GM12891 (cell line): ENCODE results near the gene CNPY1.

Experiments used
- PAX5 ChIP-seq: IDR thresholded peaks from 2 replicates; pipeline ENCODE4 v1.6.1; 2011; ENCODE audit warnings: low read length, moderate library complexity, mild to moderate bottlenecking; ENCODE audit not compliant: insufficient read depth, severe bottlenecking
- POLR2A ChIP-seq: IDR thresholded peaks from 2 replicates; pipeline ENCODE4 v1.6.1; 2011; ENCODE audit warnings: low read depth, low read length, control low read depth
- POLR2AphosphoS5 ChIP-seq: IDR thresholded peaks from 2 replicates; pipeline ENCODE4 v1.6.1; 2011; ENCODE audit warnings: low read depth, low read length, control low read depth
- POU2F2 ChIP-seq: IDR thresholded peaks from 2 replicates; pipeline ENCODE4 v1.6.1; 2011; ENCODE audit warnings: low read depth, mild to moderate bottlenecking, control low read depth, low read length, moderate library complexity
- SPI1 ChIP-seq: IDR thresholded peaks from 2 replicates; pipeline ENCODE4 v1.6.1; 2011; ENCODE audit warnings: low read depth, low read length, control low read depth
- TAF1 ChIP-seq: IDR thresholded peaks from 2 replicates; pipeline ENCODE4 v1.6.1; 2011; ENCODE audit warnings: low read depth, low read length, control low read depth

- TF ChIP-seq POLR2AphosphoS5: no peak
- no peak for TF ChIP-seq SPI1
- no peak for TF ChIP-seq POLR2A
- no peak for TF ChIP-seq TAF1
- TF ChIP-seq POU2F2: no peak
- TF ChIP-seq PAX5: no peak
Observed at GRCh38 chr7:155571581-155572345, 25.4 kb upstream of the CNPY1 start.
